Panc1 (cell line): ENCODE results near the gene PRMT6. TPM values are rescaled to one million over a fixed set of nuclear protein-coding genes. Genes with fewer than 3 reads are reported as not detected.
"Not testable (repeated sequence)": the region's sequence is repeated elsewhere in the genome, so short reads cannot be mapped to it uniquely, and the experiment has no call there.

Source experiments
- ATAC-seq: fragments of 200-7000 bp; cut with Tn5 transposase; 2 replicates; pipeline ENCODE4 v1.9.1; 2020; ENCODE audit warnings: mild to moderate bottlenecking, moderate library complexity
- BruUV-seq: library from RNA; stranded (reverse); fragments of 400-500 nt; replicated peaks from 2 replicates; lab custom pipeline; 2021; lab: Mats Ljungman, UMichigan
- CTCF ChIA-PET: fragments of 300-600 bp; sonication (Branson Sonifier 250); formaldehyde crosslinking; loops from one replicate; lab custom pipeline; 2022; ENCODE audit warnings: antibody characterized with exemption; lab: Charles Lee
- POLR2A ChIA-PET: fragments of 300-600 bp; sonication (Branson Sonifier 250); formaldehyde crosslinking; loops from one replicate; lab custom pipeline; 2022; ENCODE audit warnings: antibody characterized with exemption; lab: Charles Lee
- DNase-seq: peaks from one replicate; pipeline ENCODE4 v3.0.0-alpha.2; 2010; ENCODE audit warnings: low read depth, low spot score
- H3K27ac ChIP-seq: 2 replicates; pipeline ENCODE4 v1.5.1; 2011; ENCODE audit warnings: mild to moderate bottlenecking, low read length, inconsistent platforms
- H3K27me3 ChIP-seq: fragments of 200-500 bp; sonication (Bioruptor generic); 2 replicates; pipeline ENCODE4 v1.6.0; 2014; ENCODE audit warnings: low read length, inconsistent platforms; ENCODE audit not compliant: control insufficient read depth, insufficient read depth
- H3K36me3 ChIP-seq: fragments of 200-500 bp; sonication (Bioruptor generic); 2 replicates; pipeline ENCODE4 v1.5.1; 2014; ENCODE audit warnings: inconsistent platforms, mild to moderate bottlenecking, low read length, moderate library complexity; ENCODE audit not compliant: control insufficient read depth, insufficient read depth
- H3K4me1 ChIP-seq: 2 replicates; pipeline ENCODE4 v1.5.1; 2011; ENCODE audit warnings: inconsistent platforms, mild to moderate bottlenecking, low read length, moderate library complexity; ENCODE audit not compliant: control insufficient read depth, insufficient read depth
- H3K4me3 ChIP-seq, 2 experiments: 2 replicates each; pipeline ENCODE4 v1.5.1; 2011 to 2012; ENCODE audit warnings: low read depth in 2 of 2, low read length in 2 of 2, mild to moderate bottlenecking in 2 of 2, inconsistent platforms in 1 of 2, moderate library complexity in 1 of 2
- H3K9me3 ChIP-seq: fragments of 200-500 bp; sonication (Bioruptor generic); 2 replicates; pipeline ENCODE4 v1.5.1; 2014; ENCODE audit warnings: low read depth, mild to moderate bottlenecking, inconsistent platforms, low read length, moderate library complexity; ENCODE audit not compliant: control insufficient read depth, insufficient read depth
- POLR2AphosphoS5 ChIP-seq: IDR thresholded peaks from 2 replicates; pipeline ENCODE4 v1.6.1; 2012; ENCODE audit warnings: mild to moderate bottlenecking, low read depth, low read length, moderate library complexity
- SIN3A ChIP-seq: IDR thresholded peaks from 2 replicates; pipeline ENCODE4 v1.6.1; 2012; ENCODE audit warnings: low read depth, mild to moderate bottlenecking, low read length, moderate library complexity, borderline replicate concordance; ENCODE audit not compliant: insufficient read depth
- TCF7L2 ChIP-seq: IDR thresholded peaks from 2 replicates; pipeline ENCODE4 v1.6.1; 2011; ENCODE audit warnings: mild to moderate bottlenecking, low read depth, low read length, inconsistent platforms
- in situ Hi-C: cut with HindIII; loops from 2 replicates; pipeline ENCODE4 v1.10.0; 2016; ENCODE audit warnings: low sequenced_read_pairs, low pct_unique_long_range_greater_than_20kb
- intact Hi-C: fragments of 100-400 bp; cut with micrococcal nuclease; formaldehyde crosslinking; loops from one replicate; pipeline ENCODE4 v1.10.0; 2022; ENCODE audit not compliant: unreplicated experiment
- total RNA-seq: library from RNA; stranded (reverse); gene quantifications from one replicate; pipeline ENCODE4 v1.2.1, GENCODE V29; 2021; ENCODE audit not compliant: unreplicated experiment
- TF ChIP-seq, protein P1 (sequence below), 2 experiments: IDR thresholded peaks; 2 replicates each; pipeline ENCODE4 v1.6.1; 2011 to 2012; ENCODE audit warnings: low read depth in 2 of 2, control low read depth in 1 of 2, low read length in 1 of 2, mild to moderate bottlenecking in 1 of 2, moderate library complexity in 1 of 2; ENCODE audit not compliant: insufficient read depth in 1 of 2
- TF ChIP-seq, protein P2 (sequence below): fragments of 450-650 bp; IDR thresholded peaks from 2 replicates; pipeline ENCODE4 v1.5.1; 2017; ENCODE audit warnings: mild to moderate bottlenecking

The PRMT6 gene
- total RNA-seq, 1 experiment from 2014 or later, result 11.5 TPM

DNA sequence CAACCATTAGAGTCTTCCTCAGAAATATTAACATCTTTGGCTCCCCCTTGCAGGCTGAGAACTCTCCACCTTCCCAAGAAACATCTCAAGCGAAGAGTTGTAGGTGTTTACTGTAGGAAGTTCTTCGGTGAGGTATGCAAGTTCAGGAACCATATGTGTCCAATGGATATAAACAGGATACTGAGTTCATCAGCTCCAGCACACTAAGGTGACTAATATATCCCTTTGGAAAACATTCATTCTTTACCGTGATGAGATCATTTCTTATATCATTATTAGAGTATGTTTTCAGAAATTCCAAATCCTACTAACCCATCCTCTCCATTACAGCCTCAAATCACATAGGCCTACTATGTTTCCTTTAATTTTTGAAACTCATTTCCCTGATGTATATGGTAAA lies 37.3 kb upstream of the PRMT6 start:
- no peak overlapping the region for H3K27ac ChIP-seq
- POLR2A ChIA-PET, result no interaction called here
- TF ChIP-seq, protein P1, sequence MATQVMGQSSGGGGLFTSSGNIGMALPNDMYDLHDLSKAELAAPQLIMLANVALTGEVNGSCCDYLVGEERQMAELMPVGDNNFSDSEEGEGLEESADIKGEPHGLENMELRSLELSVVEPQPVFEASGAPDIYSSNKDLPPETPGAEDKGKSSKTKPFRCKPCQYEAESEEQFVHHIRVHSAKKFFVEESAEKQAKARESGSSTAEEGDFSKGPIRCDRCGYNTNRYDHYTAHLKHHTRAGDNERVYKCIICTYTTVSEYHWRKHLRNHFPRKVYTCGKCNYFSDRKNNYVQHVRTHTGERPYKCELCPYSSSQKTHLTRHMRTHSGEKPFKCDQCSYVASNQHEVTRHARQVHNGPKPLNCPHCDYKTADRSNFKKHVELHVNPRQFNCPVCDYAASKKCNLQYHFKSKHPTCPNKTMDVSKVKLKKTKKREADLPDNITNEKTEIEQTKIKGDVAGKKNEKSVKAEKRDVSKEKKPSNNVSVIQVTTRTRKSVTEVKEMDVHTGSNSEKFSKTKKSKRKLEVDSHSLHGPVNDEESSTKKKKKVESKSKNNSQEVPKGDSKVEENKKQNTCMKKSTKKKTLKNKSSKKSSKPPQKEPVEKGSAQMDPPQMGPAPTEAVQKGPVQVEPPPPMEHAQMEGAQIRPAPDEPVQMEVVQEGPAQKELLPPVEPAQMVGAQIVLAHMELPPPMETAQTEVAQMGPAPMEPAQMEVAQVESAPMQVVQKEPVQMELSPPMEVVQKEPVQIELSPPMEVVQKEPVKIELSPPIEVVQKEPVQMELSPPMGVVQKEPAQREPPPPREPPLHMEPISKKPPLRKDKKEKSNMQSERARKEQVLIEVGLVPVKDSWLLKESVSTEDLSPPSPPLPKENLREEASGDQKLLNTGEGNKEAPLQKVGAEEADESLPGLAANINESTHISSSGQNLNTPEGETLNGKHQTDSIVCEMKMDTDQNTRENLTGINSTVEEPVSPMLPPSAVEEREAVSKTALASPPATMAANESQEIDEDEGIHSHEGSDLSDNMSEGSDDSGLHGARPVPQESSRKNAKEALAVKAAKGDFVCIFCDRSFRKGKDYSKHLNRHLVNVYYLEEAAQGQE (IDR thresholded peaks at IDR 0.05; ENCODE audit: insufficient read depth in 1 of 2, low read depth in 2 of 2, low read length in 1 of 2), result no peak
- TF ChIP-seq POLR2AphosphoS5, result no peak
- TF ChIP-seq, protein P2, sequence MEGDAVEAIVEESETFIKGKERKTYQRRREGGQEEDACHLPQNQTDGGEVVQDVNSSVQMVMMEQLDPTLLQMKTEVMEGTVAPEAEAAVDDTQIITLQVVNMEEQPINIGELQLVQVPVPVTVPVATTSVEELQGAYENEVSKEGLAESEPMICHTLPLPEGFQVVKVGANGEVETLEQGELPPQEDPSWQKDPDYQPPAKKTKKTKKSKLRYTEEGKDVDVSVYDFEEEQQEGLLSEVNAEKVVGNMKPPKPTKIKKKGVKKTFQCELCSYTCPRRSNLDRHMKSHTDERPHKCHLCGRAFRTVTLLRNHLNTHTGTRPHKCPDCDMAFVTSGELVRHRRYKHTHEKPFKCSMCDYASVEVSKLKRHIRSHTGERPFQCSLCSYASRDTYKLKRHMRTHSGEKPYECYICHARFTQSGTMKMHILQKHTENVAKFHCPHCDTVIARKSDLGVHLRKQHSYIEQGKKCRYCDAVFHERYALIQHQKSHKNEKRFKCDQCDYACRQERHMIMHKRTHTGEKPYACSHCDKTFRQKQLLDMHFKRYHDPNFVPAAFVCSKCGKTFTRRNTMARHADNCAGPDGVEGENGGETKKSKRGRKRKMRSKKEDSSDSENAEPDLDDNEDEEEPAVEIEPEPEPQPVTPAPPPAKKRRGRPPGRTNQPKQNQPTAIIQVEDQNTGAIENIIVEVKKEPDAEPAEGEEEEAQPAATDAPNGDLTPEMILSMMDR, result no peak
- TF ChIP-seq TCF7L2, result no peak
- no peak for TF ChIP-seq SIN3A
- no peaks in the 10 kb centered on the region for H3K4me1 ChIP-seq
- no peaks in the 10 kb centered on the region for H3K36me3 ChIP-seq
- no TSS peak for BruUV-seq
- ATAC-seq (no peak), DNase-seq (no peak)
- H3K9me3 ChIP-seq, result no peaks in the 10 kb centered on the region
- CTCF ChIA-PET, result interaction anchor here (0.6 kb wide), 1 partner anchor 442 kb away, joined by 7 read pairs; no protein-coding TSS in a partner anchor
- H3K27me3 ChIP-seq, result no peaks in the 10 kb centered on the region
- in situ Hi-C loops (no loop called here), intact Hi-C loops (no loop called here)
- no peak overlapping the region for H3K4me3 ChIP-seq

DNA sequence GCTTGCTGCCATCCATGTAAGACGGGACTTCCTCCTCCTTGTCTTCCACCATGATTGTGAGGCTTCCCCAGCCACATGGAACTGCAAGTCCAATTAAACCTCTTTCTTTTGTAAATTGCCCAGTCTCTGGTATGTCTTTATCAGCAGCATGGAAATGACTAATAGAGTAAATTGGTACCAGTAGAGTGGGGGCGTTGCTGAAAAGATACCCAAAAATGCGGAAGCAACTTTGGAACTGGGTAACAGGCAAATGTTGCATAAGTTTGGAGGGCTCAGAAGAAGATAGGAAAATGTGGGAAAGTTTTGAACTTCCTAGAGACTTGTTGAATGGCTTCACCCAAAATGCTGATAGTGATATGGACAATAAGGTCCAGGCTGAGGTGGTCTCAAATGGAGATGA lies 17.6 kb upstream of the PRMT6 start:
- H3K4me1 ChIP-seq, intact Hi-C loops, H3K27ac ChIP-seq, CTCF ChIA-PET, DNase-seq, BruUV-seq, H3K4me3 ChIP-seq, POLR2A ChIA-PET, H3K27me3 ChIP-seq, H3K36me3 ChIP-seq, in situ Hi-C loops, ATAC-seq, H3K9me3 ChIP-seq: not testable (repeated sequence)

DNA sequence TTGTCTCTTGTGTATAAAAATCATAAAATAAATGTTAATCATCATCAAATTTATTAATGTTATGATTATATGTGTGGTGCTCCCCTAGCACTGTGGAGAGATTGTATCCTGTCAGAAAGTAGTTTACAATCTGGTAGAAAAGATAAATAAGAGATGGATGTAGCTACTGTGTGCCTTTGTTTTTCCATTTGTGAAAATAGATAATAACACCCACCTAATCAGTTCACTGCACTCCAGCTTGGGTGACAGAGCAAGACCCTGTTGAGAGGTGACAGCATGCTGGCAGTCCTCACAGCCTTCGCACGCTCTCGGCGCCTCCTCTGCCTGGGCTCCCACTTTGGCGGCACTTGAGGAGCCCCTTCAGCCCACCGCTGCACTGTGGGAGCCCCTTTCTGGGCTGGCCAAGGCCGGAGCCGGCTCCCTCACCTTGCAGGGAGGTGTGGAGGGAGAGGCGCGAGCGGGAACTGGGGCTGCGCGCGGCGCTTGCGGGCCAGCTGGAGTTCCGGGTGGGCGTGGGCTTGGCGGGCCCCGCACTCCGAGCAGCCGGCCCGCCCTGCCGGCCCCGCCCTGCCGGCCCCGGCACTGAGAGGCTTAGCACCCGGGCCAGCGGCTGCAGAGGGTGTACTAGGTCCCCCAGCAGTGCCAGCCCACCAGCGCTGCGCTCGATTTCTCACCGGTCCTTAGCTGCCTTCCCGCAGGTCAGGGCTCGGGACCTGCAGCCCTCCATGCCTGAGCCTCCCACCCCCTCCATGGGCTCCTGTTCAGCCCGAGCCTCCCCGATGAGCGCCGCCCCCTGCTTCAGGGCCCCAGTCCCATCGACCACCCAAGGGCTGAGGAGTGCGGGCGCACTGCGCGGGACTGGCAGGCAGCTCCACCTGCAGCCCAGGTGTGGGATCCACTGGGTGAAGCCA lies 11.9 kb upstream of the PRMT6 start:
- H3K27me3 ChIP-seq, H3K27ac ChIP-seq, H3K9me3 ChIP-seq, H3K4me3 ChIP-seq, H3K4me1 ChIP-seq, CTCF ChIA-PET, ATAC-seq, in situ Hi-C loops, intact Hi-C loops, BruUV-seq, DNase-seq, H3K36me3 ChIP-seq: not testable (repeated sequence)
- POLR2A ChIA-PET, result interaction anchor here (0.7 kb wide), 1 partner anchor 11 kb away, joined by 3 read pairs; no protein-coding TSS in a partner anchor
